Measurements from ENCODE around the gene DAPK1.

DAPK1 gene

GRCh38 chr9:87650611-87651295 lies 153.1 kb downstream of the DAPK1 start:
- no peak for DNase-seq

DNA sequence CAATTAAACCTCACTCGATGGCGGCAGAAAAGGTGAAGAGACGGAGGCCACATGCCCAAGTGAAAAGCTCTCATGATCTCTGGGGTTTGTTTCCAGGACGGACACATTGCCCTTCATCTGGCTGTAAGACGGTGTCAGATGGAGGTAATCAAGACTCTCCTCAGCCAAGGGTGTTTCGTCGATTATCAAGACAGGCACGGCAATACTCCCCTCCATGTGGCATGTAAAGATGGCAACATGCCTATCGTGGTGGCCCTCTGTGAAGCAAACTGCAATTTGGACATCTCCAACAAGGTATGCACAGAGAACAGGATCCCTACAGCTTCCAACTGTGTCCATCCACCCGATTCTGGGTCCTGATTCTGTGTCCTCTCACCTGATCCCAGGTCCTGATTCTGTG lies 153.8 kb downstream of the DAPK1 start:
- no peak for DNase-seq

GRCh38 chr9:87653941-87654340 lies 156.3 kb downstream of the DAPK1 start:
- no peak for DNase-seq

- DNase-seq, result no peak
Measured at GRCh38 chr9:87655731-87656130, 158.1 kb downstream of the DAPK1 start.

- DNase-seq, result no peak
Measured at GRCh38 chr9:87656485-87656884, 158.8 kb downstream of the DAPK1 start.

GRCh38 chr9:87657190-87657589 lies 159.5 kb downstream of the DAPK1 start:
- DNase-seq, result no peak

DNA sequence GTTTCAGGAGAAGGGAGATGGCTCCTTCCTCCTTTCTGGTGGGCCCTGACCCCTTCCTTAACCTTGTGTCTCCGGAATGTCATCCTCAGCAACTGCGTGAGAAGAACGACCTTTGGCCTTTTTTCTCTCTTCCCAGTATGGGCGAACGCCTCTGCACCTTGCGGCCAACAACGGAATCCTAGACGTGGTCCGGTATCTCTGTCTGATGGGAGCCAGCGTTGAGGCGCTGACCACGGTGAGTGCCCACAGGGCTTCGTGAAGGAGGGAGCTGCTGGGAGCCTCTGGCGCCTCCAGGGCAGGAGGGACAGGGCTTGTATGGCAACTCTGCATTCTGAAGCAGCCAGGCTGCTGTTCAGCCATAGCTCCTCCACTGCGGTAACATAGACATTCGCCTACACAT lies 160.2 kb downstream of the DAPK1 start:
- no peak for DNase-seq

GRCh38 chr9:87658511-87658910 lies 160.8 kb downstream of the DAPK1 start:
- DNase-seq, result no peak

DNA sequence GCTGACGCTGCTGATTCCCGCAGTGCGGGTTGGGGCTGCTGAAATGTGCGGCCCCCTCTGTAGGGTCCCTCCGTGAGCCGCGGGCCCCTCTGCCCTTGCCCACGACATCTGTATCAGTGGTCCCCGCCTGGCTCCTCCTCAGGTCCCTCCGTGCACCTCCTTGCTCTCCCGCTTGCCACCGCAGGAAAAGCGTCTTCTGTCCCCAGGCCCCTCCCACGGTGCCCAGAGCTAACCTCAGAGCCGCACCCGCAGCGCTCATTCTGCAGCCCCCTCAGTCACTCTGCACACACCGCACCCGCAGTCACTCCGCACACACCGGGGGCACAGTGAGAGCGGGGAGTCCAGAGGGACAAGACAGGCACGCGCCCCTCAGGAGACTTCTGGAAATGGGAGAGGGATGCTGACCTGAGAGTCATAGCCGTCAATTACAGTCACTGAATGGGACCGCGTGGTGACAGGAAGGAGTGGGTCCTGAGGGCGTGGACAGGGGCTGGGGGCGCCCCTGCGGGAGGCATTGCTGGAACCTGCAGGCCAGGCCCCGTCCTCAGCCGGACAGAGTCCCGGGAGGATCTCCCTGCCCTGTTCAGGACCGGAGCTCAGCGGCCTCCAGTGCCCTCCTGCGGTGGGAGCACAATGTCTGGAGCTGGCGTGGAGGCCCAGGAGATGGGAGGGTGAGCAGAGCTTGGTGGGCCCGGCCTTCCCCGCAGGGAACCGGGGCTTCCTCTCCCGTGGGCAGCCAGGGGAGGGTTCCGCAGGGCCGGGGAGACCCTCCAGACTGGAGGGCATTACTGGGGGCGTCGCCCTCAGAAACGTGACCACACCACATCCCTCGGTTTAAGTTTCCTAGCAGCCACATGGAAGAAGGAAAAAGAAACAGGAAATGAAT lies 162.1 kb downstream of the DAPK1 start:
- DNase-seq, result no peak

DNA sequence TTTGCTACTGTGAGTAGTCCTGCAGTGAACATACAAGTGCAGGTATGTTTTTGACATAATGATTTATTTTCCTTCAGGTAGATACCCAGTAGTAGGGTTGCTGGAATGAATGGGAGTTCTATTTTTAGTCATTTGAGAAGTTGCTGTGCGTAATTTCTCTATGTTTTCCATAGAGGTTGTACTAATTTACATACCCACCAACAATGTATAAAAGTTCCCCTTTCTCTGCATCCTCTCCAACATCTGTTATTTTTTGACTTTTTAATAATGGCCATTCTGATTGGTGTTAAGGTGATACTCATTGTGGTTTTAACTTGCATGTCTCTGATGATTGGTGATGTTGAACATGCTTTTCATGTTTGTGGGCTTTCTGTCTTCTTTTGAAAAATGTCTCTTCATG lies 163.6 kb downstream of the DAPK1 start:
- no peak for DNase-seq

DNA sequence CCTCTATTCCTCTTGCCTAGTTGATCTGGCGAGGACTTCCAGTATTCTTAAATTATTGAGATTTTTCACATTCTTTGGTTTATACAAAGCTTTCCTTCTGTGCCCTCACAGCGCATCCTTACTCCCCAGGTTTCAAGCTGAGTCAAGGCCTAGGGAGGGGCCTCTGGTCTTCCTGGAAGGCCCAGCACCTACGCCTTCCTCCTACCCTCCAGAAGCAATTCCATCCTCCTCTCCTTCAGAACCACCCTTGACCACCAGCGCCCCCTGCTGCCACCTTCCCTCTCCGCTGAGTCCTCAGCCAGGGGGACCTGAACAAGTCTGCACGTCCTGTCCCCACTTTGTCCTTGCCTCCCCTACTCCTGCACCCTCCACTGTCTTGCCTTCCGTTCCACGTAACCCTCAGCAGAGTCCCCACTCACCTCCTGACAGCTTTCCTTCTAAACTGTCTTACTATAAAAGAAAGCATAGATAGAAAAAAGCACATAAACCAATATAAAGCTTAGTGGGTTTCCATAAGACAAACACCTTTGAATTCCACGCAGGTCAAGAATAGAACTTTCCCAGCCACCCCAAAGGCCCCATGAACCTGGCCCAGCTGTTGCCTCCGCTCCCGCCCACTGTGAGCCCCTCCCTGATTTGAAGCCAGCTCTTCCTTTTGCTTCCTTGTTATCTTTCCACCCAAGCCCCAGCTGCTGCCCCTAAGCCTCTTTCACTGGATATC lies 165.3 kb downstream of the DAPK1 start:
- DNase-seq, result no peak

GRCh38 chr9:87663556-87663955 lies 165.9 kb downstream of the DAPK1 start:
- DNase-seq, result no peak

DNA sequence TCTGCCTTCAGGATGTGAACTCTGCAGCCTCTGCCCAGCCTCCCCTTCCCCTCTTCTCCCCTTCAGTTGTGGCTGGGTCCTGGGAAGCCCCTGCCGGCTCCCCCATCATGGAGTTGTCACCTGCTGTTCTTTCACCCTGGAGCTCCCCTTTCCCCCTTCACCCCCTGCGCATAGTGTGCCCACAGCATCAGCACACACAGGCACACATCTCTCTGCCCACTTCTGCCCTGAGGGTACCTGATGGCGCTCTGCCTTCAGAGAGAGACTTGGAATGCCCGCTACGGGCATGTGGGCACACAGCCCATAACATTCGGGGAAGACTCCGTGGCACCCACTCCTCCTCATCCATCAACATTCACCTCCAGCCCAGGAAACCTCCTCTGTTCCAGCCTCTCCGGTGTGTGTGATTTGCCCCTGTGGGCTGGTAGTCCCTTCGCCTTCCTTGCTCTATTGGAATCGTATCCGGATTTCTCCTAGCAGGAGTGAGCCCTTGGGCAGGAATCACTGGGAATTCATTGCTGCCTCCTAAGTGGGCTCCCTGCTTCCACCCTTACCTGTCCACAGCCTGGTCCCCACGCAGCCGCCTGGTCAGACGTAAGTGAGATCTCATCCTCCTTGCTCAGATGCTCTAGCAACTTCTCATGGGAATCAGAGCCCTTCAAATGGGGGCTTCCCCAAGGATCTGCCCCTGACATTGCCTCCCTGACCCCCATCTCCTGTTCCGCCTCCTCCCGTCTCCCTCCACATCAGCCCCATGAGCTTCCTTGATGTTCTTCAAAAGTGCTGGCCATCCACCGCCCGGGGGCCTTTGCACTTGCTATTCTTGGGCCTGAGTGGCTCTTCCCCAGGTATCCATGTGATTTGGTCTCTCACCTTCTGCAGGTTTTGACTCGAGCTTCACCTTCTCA lies 166.7 kb downstream of the DAPK1 start:
- DNase-seq, result no peak

DNA sequence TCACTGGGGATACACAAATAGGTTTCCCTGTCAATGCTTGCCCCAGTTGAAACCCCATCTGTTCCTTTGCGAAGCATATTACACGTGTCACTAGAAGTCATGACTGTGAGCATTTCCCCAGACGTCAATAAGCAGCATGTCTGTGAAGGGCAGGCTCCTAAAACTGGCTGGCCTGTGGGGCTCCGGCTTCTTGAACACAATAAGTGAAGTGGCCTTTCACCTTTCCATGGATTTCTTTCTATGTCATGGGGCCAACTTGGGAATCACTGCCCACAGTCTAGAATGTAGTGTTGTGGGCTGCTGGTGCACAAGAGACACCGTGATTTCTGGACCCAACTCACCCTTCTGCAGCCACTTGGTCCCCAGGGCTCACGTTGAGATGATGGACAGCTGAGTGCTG lies 167.8 kb downstream of the DAPK1 start:
- no peak for DNase-seq

DNA sequence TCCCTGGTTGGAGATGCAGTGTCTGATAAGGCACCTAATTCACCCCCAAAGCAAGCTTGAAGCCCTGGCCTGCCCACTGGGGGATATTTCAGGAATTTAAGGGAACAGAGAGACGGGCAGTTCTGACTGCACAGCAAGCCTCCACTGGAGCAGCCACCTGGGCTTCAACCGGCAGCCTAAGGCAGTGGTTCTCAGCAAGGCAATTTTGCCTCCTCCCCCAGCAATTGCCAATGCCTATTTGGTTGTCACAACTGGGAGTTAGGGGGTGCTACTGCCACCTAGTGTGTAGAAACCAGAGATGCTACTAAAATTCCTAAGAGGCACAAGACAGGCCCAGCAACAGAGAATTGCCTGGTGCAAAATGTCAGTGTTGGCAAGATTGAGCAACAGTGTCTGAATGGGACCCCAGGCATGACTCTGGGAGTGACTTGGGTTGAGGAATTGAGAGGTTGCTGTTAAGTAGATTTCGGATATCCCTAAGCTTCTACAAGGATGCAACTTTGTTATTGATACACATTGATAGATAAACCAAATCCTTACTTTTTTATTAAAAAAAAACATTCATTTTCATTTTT lies 169.6 kb downstream of the DAPK1 start:
- no peak for DNase-seq

DNA sequence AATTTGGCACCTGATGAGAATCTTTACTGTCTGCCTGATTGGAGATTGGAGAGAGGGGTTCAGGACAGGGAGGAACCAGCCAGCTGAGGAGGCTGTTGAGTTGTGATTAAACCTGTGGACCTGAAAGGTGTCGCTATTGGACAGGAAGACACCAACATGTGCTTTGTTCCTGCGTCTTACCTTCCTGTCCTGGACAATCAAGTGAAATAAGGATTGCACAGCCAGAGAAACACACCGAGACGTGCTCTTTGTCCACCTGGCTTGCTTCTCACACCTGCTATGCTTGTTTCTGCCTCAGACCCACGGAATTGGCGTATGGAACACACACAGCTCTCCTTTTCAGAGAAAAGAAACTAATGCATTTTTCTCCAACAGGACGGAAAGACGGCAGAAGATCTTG lies 170.6 kb downstream of the DAPK1 start:
- no peak for DNase-seq

DNA sequence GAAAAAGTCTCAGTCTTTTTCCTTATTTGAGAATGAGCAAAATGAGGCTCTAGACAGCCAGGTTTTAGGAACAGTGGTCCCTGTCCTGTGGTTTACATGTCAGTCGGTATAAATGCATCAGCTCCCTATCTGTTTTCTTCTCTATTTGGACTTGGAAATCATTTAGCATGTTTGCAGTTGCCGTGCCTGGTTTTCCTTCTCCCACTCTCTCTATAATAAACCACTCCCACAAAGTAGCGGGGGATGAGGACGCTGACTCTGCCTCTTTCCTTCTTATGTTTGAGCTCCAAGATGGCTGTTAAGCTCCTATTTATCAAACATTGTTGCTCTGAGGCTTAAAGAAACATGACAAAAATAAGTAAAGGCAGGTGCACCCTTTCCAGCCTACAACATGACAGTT lies 171.1 kb downstream of the DAPK1 start:
- DNase-seq, result no peak

DNA sequence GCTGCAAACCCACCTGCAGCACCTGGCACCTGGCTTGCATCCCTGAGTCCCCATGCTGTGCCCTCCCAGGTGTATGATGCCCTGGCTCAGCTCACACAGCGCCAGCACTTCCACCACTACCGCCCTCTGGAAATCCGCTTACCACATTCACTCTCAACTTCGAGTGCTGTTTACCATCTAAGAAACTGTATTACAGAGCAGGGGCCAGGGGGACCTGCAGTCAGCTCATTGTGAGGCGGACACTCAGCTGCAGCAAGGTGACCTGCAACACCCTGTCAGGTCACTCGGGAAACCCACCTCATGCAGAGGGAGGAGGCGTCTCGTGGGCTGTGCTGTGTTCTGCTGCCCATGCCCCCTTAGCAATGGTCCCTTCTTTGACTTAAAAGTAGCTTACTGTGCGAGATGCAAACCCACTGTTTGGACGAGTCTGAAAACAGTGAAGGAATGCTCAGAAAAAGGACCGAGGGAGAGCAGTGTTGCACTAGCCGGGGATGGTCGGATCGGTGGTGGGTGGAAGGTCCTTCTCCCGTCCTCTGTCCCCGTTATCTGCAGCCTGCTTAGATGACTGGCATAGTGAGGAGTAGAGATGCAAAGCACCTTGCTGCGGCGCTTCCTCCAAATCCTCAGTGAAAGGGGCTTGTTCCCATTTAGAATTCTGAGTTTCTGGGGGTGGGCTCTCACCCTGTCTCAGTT lies 173.1 kb downstream of the DAPK1 start:
- no peak for DNase-seq

GRCh38 chr9:87671478-87671877 lies 173.8 kb downstream of the DAPK1 start:
- DNase-seq, result no peak

GRCh38 chr9:87671925-87672324 lies 174.3 kb downstream of the DAPK1 start:
- DNase-seq, result no peak

GRCh38 chr9:87672586-87672985 lies 174.9 kb downstream of the DAPK1 start:
- no peak for DNase-seq

Measured in NCI-H446 treated with DMSO at 0.1 percent for 48 hours (cell line).